NCI-H1105 (cell line): ENCODE results near the gene CAMK1D.

Experiments used
- DNase-seq: peaks from one replicate; lab custom pipeline; 2025; lab: John Stamatoyannopoulos, UW

The CAMK1D gene

DNA sequence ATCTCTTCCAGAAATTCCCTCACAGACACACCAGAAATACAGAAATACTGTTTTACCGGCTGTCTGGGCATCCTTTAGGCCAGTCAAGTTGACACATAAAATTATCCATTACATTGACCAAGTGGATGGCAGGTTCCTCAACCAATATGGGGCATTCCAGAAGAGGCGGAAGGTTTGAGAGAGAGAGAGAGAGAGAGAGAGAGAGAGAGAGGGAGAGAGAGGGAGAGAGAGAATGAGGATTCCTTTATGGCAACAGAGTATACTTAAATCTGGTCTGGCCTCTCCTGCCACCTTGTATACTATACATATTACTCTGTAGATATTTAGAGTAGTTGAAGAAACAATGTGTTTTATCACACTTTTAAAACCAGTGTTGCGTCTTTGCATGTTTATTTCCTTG is 214.1 kb downstream of the CAMK1D start:
- no peak for DNase-seq

DNA sequence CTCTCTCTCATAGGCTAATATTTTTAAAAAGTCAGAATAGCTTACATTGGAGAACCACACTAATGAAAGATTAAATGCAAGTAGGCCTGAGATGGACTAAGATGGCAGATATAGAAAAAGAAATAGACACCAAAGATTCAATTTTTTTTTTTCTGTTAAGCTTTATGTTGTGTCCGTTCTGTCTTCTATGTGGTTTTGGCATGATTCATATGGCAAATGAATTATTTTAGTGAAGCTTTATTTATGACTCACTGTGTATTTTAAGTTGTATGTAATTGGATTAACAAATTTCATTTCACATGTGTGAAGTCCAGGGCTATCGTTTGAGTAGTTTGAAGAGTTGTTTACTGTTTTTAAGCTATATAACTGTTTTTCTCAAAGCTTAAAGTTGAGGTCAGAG is 214.8 kb downstream of the CAMK1D start:
- no peak for DNase-seq

DNA sequence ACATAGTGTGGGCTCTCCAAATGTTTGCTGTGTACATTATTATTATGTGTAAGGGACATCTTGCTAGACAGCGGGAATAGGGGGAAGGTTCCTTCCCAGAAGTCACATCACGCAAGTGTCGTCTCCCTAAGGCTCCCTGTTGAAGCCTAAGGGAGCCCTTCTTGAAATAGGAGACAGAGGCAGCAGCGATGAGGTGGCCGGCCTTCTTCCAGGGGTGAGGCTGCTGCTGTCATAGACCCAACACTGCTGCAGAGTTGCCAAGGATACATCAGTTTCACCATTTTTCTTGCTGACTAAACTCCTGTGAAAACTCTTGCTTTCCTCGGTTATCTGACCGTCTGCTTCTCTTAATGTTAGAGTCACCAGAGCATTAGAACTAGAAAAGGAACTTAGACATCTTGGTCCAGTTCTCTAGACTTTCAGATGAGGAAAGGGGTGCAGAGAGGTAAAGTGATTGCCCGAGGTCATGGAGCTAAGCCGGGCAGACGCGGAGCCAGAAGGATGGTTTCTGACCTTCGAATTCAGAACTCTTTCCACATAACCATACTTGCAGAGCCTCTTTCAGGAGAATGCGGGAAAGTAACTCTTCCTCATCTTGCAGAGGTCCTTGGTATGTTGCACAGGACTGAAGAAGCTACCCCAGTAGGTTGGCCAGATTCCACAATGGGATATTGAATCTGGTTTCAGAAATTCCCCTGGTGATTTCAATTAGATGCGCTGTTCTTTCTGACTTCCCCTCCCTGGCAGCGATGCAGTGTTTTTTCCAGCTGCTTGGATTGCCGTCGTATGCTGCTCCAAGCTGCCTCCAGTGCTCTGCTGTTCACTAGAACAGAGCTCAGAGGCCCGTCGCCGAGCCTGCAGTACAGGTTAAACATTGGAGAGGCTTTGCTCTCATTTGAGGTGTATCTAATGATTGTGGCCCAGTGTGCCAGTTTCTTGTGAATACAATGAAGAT is 217.1 kb downstream of the CAMK1D start:
- DNase-seq, result no peak

DNA sequence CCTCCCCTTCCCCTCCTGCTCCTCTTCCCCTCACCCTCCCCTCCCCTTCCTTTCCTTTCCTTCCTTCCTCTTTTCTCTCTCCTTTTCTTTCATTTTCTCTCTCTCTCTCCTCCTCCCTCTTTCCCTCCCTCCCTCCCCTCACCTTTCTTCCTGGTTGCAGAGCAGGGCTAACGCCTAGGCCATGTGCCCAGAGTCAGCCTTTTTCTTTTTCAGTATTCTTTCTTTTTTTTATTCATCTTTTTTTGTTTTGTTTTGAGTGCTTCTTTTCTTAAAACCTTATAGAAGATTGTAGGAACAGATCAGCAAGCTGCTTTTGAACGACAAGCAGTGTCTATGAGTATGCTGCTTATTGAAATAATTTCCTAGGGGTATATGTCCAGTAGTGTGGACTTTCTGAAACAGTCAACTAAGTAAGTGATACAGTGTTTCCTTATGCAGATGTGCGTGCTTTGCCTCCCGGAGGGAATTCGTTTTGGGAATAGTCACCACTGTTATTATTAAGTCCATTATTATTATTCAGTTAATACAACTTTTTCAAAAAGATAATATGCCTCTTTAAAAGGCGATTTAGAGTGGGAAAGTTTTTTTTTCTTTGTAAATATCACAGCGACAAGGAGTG is 219.2 kb downstream of the CAMK1D start:
- DNase-seq, result no peak

DNA sequence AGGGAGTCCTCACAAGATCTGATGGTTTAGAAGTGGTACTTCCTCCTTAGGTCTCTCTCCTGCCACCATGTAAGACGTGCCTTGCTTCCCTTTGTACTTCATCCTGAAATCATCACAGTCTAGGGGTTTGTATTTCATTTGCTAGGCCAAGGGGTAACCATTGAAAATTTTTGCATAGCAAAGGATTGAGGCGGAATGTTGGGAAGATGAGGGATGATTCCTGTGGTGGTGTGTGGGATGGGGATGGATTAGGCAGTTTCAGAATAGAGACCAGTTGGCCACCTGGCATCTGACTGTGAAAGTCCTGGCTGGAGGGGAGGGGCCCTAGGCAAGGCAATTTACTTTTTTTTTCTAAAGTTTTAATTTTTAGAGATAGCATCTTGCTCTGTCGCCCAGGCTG is 222.9 kb downstream of the CAMK1D start:
- no peak for DNase-seq

DNA sequence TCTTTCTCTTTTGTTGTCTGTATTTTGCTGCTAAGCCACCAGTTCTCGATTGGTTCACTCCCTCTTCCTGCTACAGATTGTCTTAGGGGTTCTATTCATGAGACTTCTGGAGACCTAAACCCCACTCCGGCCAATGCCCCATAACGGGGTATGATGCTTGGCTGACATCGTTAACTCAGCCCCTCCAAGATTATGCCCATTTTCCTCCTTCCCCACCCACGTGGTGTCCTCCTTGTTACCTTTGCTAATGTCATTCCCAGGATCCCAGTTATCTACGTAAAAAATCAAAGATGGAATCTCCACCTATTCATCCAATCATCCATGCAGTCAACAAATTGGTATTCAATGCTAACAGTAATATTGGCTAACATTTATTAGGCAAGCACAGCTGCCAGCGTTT is 228.3 kb downstream of the CAMK1D start:
- DNase-seq, result no peak

DNA sequence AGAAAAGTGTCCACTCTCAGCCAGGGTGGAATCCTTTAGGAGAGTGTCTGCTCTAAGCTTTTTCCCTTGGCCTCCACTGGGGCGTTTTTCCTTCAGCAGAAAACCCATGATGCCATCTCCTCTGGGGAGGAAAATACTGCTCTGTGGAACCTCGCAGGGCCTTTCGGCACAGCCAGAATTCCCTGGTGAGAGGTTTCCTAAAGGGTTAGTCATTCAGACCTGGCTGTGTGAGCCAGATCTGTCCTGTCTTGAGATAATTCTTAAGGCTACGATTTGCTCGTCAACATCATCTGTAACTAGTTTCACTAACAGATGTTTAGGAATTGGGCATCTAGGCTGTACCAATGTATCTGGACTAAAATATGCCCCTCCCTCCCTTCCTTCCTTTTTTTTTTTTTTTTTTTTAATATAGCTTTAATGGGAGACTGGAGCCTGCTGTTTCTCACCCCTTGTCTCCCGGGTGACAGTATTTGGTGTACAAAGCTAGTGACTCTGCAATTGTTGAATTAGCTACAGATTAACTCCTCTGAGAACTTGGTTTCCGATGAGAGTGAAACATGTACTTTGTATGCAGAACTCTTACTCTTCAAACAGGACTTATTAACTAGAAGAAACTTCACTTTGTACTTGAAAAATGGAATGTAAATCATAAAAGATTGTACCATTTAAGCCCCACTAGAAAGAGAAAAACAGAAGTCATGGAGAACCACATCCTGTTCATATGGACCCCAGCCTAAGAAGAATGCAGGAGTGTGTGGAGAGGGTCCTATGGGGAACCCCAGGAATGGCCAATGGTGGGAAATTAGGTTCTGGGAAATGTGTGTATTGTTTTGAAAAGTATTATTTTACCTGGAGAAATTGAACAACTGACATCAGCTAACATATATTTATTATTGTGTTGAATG is 230.9 kb downstream of the CAMK1D start:
- DNase-seq, result no peak

DNA sequence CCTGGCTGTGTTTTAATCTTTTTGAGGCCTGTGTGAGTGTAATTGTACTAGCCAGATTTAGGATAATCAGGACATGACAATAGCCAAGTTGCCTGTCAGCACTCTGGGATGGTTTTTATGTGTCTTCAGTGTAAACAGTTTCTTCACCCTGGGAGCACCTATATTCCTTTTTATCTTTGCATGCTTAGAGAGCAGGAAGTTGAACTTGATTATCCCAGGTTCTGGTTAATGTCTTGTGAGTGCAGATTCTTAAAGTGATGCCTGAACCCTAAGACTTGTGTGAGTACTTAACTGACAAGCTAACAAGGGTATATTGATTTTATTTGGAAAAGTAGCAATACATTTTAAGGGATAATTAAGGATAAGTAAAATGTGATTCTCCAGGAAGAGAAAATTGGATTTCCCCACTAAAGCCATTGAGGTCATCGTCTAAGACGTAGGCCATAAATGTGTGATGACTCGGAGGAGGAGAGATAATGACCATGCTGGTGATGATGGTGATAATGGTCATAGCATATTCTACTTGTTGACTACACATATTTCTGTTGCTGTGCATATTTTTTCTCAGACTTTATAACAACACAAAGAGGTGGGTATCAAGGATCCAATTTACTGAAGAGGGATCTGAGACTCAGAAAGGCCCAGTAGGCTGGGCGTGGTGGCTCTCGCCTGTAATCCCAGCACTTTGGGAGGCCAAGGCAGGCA is 234.7 kb downstream of the CAMK1D start:
- DNase-seq, result no peak

DNA sequence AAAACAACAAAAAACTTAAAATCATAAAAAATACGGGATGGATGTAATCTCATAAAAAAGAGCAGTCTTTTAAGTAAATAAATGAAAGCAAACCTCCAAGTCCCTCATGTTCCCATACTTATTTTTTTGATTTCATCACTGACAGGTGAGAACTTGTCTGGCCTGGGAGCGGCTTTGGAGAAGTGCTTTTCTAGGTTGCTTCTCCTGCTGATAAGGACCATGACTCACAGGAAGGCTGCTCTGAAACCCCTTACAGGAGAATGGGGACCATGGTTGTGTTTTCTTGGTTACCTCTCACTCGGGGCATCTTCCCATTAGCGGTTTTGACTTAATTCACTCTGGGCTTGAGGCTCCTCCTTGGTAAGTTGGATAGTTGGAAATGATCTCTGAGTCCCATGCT is 237.4 kb downstream of the CAMK1D start:
- DNase-seq, result no peak

DNA sequence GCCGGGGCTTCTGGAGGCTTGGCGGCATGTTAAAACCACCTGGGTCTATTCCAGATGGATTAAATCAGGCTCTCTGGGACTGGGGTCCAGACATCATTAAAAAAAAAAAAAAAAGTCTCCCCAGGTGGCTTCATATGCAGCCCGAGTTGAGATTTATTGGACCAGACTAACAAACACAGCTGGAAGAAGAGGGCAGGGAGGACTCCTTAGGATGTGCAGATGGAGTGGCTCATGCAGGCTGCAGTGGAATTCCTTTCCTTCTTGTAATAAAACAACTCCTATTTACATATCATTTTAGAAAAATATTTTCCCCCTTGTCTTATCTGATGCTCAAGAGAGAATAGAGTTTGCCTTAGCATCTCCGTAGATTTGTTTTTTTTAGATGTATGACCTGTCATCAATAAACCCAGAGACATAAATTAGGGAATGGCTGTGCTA is 238.1 kb downstream of the CAMK1D start:
- DNase-seq, result no peak

DNA sequence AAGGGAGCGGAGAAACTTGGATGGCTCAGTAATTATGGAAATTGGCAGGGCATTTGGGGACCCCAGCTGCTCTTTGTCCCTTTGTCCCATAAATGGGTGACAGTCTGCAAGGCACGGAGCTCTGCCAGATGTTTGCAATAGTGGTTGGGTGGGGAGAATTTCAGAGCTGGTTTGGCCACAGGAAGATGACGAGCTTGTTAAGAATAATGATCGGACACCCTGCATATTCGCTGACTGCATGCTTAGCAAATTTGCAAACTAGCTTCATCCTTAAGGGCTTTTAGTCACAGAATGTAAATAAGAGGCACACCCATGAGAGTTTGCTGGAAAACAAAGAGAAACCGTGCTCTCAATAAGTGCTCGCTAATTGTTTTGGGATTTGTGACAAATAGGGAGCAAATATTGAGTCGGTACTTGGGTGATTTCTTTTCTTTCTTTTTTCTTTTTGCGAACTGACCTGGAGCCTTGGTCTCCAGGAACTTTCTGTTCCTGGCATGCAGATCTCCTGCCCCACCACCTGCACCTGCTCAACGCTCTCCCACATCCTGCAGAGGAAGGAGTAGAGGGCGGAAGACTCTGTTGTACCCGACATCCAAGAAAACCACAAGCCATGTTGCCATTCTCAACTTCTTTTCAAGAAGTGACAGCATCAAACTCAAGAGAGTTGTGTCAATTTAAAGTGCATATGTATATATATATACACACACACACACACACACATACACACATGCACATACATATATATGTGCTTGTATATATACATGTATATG is 238.9 kb downstream of the CAMK1D start:
- DNase-seq, result no peak

DNA sequence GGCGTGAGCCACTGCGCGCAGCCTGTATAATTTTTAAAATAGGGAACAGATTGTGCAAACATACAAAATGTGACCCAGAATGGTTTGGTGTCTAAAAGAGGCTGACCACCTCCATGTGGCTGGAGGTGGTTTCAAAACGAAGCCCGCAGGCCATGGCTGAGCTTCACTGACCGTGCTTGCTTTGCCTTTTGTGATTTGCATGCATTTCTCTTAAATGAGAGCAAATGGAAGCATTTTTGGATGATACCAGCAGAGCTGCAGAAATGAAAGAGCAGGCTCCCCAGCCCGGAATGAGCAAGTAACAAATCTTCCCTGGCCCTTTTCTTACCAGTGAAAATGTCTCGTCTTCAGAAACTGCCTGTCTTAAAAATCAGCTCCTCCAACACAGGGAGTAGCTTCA is 239.9 kb downstream of the CAMK1D start:
- DNase-seq, result no peak

DNA sequence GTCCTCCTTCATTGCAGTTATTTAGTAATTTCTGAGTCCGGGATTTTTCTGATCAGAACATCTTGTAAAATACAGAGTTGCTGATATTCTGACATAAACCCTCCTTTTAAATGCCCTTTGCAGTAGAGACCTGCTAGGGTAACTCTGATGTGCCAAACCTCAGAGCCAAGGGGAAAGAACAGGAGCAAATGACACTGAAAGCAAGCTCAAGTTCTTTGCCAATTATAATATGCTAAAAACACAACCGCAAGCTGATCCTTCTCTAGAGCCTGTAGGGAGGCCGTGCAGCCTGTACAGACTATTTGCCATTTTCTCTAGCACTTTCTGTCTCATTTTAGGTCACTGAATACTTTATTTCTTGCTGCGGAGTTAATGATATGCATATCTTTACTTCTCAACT is 240.4 kb downstream of the CAMK1D start:
- DNase-seq, result no peak

DNA sequence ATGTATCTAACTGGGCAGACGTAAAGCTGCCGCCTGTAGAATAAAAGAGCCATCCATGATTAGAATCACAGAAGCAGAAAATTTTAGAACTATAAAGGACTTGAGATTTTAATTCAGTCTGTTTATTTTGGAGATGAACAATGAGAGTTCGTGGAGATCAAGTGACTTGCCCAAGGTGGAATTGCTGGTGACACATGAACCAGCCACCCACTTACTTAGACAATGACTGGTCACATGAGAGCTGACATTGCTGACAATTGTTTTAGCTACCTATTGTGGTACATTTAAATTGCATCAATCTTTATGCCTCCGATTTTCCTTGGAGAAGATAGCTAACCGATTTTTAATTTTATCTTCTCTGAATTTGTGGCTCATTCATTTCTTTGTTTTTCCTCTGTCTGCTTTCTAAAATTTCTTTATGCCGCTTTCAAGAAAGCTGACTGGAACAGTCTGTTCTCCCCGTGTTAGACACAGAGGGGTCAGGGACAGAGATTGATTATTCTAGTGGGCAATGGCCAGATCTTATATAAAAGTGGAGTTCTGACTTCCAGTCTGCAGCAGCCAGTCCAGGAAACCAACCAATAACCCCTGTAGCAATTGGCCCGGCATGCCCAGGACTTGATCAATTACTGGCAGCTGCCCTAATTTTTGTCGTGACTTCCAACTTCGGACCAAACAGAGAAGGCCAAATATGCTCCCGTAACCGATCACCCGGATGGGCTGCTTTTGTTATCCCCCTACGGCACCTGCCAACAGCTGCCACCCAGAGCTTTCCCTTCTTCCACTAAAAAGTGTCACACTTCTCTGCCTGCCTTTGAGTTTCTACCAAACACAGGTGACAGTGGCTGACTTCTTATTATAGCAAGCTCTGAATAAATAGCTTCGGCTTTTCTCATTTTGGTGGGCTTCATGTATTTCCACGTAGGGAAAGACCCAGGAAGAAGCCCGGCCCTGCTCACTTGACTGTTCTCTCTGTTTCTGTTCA is 241.6 kb downstream of the CAMK1D start:
- DNase-seq, result no peak

DNA sequence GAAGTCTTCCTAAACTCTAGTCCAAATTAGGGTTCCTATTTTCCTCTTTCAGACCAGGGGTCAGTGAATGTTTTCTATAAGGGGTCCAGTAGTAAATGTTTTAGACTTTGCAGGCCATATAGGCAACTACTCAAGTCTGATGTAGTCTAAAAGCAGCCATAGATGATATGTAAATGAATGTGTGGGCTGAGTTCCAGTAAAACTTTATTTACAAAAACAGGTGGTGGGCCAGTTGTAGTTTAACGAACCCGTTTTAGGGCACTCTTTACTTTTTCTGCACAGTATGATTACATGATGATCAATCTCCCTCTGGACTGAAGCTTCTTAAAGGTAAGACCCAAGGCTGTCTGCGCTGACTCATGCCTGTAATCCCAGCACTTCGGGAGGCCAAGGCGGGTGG is 243.6 kb downstream of the CAMK1D start:
- no peak for DNase-seq

DNA sequence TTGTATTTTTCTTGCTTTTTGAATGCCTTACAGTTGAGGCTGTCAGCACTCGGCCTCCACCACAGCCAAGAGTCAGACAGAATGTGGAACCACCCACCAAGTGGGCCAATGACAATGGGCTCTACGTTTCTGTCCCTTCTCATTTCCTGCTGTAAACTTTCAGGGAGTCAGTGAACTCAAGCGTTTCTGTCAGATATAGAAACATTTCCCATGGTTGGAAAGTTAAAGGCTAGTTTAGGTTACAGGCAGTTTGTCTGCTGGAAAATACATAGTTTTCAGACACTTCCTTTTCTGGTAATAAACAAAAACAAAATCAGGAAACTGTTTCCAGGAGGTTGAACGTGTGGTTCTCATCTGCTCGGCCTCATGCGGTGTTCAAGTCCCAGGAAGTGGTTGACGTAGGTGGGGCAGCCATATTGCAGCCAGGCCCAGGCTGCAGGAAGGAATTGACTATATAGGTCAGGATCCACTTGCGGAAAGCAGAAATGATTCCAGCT is 245.1 kb downstream of the CAMK1D start:
- DNase-seq, result no peak

DNA sequence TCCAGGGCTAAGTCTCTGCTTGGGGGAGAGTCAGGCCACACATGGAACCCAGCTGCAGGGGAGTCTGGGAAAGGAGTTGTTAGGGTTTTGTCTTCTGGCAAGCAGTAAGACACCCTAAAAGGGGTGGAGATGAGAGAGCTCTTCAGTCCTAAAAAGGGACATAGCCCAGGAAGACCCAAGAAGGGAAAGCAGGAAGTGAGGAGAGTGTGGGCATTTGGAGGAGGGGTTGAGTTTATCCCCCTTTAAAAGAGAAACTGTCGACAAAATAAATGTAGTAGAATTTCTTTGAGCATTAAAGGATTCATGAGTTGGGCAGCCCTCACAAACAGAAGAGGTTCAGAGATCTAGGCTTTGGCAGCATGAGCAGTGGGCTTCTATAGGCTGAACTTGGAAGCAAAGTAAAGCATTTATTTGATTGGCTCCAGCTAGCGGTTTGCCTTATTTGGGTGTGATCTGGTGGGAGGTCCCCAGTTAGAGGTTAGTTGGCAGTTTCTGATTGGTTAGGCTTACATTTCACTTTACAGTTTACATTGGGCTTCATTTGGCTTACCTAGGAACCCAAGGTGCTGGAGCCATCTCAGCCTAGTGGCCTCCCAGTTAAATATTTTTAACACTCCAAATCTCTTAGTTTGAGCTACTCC is 246.7 kb downstream of the CAMK1D start:
- no peak for DNase-seq

DNA sequence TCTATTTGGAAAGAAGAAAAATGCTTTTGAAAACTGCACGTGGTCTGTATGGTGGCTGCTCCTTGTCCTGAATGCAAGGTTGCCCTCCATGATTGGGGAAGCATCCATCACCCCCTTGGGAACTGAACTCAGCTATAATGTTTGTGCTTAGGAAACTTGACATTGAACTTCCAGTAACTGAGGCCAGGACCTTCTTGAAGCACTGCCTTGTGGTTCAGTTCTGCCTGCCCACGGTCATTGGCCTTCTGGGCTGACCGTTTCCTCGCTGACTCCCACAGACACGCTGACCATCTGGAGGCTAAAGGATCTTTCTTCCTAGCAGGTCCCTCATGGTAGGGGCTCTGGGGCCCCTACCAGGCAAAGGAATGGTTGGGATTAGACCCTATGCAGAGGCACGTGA is 247.8 kb downstream of the CAMK1D start:
- no peak for DNase-seq
